ENCODE data around the gene AFP.

Gene AFP

DNA sequence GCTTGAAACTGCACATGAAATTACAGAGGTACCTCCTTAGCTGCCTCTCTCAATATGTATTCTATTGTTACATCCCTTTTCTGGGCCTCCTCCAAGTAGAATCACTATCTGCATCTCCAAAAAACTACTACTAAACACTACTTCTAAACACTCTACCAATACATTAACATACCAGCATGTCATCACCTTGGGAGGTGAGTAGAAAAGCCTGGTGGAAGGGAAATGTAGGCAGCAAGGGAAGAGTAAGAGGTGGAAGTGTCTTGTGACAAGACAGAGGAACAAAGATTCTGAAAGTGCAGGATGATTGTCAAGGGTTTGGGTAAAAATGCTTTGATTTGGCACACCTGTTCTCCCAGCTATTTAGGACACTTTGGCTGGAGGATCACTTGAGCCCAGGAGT lies 49.1 kb downstream of the AFP start:
- CTCF ChIA-PET, result no interaction called here
- TF ChIP-seq, protein P1, sequence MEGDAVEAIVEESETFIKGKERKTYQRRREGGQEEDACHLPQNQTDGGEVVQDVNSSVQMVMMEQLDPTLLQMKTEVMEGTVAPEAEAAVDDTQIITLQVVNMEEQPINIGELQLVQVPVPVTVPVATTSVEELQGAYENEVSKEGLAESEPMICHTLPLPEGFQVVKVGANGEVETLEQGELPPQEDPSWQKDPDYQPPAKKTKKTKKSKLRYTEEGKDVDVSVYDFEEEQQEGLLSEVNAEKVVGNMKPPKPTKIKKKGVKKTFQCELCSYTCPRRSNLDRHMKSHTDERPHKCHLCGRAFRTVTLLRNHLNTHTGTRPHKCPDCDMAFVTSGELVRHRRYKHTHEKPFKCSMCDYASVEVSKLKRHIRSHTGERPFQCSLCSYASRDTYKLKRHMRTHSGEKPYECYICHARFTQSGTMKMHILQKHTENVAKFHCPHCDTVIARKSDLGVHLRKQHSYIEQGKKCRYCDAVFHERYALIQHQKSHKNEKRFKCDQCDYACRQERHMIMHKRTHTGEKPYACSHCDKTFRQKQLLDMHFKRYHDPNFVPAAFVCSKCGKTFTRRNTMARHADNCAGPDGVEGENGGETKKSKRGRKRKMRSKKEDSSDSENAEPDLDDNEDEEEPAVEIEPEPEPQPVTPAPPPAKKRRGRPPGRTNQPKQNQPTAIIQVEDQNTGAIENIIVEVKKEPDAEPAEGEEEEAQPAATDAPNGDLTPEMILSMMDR (conservative IDR thresholded peaks at IDR 0.05; ENCODE audit: low read depth), result no peak

DNA sequence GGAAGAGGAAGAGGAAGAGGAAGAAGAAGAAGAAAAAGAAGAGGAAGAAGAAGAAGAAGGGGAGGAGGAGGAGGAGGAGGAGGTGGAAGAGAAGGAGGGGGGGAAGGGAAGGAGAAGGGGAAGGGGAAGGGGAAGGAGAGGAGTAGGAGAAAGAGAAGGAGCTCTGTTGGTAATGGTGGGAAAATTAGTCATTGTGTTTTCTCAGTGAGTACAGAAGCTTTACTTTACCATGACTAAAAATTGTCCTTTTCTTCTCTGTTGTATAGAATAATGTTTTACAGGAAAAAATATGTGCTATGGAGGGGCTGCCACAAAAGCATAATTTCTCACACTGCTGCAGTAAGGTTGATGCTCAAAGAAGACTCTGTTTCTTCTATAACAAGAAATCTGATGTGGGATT lies 49.6 kb downstream of the AFP start:
- ChIA-PET POLR2A (ENCODE audit: low non-redundant PET) (no interaction called here), CTCF (no interaction called here)
- TF ChIP-seq, protein P1 (conservative IDR thresholded peaks at IDR 0.05; ENCODE audit: low read depth), result no peak
- no peak for DNase-seq (ENCODE audit: low spot score)
- H3K27ac ChIP-seq, result no peak overlapping the region

More for the DNA sequence above, 49.1 kb downstream of the AFP start:
- no peak for DNase-seq (ENCODE audit: low spot score)
- POLR2A ChIA-PET (ENCODE audit: low non-redundant PET), result no interaction called here
- no peak overlapping the region for H3K27ac ChIP-seq

DNA sequence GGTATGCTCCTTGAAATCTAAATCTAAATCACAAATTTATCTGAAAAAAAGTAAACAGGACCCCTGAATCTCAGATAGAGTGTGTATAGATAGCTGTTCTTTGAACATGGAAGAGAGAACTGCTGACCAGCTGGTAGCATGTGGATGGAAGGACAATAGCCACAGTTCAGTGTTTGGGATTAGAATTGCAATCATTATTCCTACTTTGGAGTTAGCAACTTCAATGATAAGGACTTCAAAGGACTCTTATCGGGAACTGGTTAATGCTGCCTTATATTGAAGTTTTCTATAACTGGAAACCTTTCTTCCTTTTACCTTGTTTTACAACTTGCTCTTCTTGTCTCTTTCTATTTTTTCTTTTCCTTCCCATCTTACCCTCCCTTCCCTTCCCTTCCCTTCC lies 50.5 kb downstream of the AFP start:
- CTCF ChIA-PET, result no interaction called here
- TF ChIP-seq, protein P1 (conservative IDR thresholded peaks at IDR 0.05; ENCODE audit: low read depth), result no peak
- POLR2A ChIA-PET (ENCODE audit: low non-redundant PET), result no interaction called here
- no peak overlapping the region for H3K27ac ChIP-seq
- no peak for DNase-seq (ENCODE audit: low spot score)

DNA sequence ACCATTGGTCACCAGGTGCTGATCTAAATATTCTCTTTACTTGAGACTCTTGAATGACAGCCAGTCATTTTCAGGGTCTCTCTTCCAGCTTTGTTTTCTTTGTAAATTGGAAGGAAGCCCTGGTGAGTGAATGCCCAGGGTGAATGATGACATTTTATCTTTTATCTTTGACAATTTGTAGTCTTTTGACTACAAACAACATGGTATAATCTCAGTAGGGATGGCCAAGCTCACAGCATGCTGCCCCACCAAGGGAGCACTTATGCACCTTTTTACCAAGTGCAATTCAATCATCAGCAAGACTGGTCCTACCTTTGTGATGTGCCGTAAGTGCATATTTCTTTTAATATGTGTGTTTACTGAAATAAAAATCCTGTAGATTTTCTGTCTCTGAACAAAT lies 51.2 kb downstream of the AFP start:
- no peak overlapping the region for H3K27ac ChIP-seq
- TF ChIP-seq, protein P1 (conservative IDR thresholded peaks at IDR 0.05; ENCODE audit: low read depth), result no peak
- CTCF ChIA-PET, result no interaction called here
- POLR2A ChIA-PET (ENCODE audit: low non-redundant PET), result no interaction called here
- no peak for DNase-seq (ENCODE audit: low spot score)

DNA sequence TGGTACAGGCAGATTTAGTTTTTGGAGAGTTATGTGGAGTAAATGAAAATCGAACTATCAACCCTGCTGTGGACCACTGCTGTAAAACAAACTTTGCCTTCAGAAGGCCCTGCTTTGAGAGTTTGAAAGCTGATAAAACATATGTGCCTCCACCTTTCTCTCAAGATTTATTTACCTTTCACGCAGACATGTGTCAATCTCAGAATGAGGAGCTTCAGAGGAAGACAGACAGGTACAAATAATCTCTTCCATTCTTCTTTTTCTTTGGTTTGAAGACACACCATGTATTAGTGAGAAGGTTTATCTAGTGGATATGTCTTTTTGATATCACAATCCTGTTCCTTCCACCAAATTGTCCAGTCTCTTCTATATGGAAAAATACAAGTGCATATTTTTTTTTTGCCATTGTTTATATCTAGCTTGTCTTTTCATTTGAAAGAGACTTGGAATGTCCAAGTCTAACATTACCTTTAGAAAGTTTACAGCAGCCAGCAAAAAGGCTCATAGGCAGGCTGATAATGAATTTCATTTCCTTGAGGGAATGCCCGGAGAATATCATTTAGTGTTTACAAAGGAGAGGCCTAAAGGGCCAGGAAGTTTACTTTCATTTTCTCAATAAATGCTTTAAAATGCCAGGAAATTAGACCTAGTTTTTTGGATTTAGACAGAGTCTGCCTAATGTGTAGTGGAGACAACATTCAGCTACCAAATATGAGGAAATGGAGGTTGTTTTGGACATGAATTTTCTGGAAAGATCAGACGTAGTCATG lies 64.2 kb downstream of the AFP start:
- DNase-seq (ENCODE audit: low spot score), result no peak
- ChIA-PET CTCF (interaction anchor here (0.8 kb wide), 1 partner anchor 1311 kb away, joined by 4 read pairs; no protein-coding TSS in a partner anchor), POLR2A (ENCODE audit: low non-redundant PET) (no interaction called here)
- H3K27ac ChIP-seq, result no peak overlapping the region
- TF ChIP-seq, protein P1 (conservative IDR thresholded peaks at IDR 0.05; ENCODE audit: low read depth), result no peak

DNA sequence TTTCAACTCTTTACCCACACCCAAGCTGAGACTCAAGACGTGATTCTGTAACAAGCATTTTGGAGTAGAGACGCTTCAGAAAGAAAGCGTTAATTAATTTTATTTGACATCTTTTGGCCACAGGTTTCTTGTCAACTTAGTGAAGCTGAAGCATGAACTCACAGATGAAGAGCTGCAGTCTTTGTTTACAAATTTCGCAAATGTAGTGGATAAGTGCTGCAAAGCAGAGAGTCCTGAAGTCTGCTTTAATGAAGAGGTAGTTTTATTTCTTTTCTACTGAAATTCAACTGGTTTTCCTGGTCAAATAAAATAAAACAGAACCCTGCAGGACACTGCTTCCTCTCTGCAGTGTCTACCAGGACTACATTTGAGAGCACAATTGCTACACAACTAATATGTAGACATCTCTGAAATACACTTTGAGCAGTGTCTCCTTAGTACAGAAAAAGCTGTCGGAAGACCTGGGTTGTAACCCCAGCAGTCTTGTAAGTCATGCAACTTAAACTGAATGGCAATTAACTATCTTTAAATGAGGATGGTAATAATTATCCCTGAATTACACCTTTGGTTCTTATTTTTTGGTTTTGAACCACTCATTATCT lies 65.7 kb downstream of the AFP start:
- no peak overlapping the region for H3K27ac ChIP-seq
- DNase-seq (ENCODE audit: low spot score), result no peak
- ChIA-PET CTCF (no interaction called here), POLR2A (ENCODE audit: low non-redundant PET) (no interaction called here)
- TF ChIP-seq, protein P1 (conservative IDR thresholded peaks at IDR 0.05; ENCODE audit: low read depth), result no peak

Measured in RWPE1 (cell line).